ENCODE results near the gene GART. TPM values are rescaled to one million over a fixed set of nuclear protein-coding genes. Genes with fewer than 3 reads are reported as not detected.
A peak's percentile ranks its signal among the peaks of the same experiment; 100 is the strongest.
"Not testable (repeated sequence)": the region's sequence is repeated elsewhere in the genome, so short reads cannot be mapped to it uniquely, and the experiment has no call there.

The GART gene
- total and polyA plus RNA-seq, 4 donors, result 15.3 to 58.7 (median 46.9) TPM

- no peak overlapping the region for H3K4me3 ChIP-seq
- no peak overlapping the region for H3K27ac ChIP-seq (ENCODE audit: low read depth in 1 of 2, low read length in 1 of 2)
- TF ChIP-seq, protein P1, sequence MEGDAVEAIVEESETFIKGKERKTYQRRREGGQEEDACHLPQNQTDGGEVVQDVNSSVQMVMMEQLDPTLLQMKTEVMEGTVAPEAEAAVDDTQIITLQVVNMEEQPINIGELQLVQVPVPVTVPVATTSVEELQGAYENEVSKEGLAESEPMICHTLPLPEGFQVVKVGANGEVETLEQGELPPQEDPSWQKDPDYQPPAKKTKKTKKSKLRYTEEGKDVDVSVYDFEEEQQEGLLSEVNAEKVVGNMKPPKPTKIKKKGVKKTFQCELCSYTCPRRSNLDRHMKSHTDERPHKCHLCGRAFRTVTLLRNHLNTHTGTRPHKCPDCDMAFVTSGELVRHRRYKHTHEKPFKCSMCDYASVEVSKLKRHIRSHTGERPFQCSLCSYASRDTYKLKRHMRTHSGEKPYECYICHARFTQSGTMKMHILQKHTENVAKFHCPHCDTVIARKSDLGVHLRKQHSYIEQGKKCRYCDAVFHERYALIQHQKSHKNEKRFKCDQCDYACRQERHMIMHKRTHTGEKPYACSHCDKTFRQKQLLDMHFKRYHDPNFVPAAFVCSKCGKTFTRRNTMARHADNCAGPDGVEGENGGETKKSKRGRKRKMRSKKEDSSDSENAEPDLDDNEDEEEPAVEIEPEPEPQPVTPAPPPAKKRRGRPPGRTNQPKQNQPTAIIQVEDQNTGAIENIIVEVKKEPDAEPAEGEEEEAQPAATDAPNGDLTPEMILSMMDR (IDR thresholded peaks at IDR 0.05; ENCODE audit: control extremely low read depth, extremely low read depth), result no peak
- ATAC-seq (ENCODE audit: insufficient read depth, low FRiP score) (no peak), DNase-seq (no peak)
- no peak overlapping the region for H3K9ac ChIP-seq (ENCODE audit: insufficient read depth in 1 of 2, low read length in 2 of 2)
- no peaks in the 10 kb centered on the region for H3K27me3 ChIP-seq (ENCODE audit: control insufficient read depth in 3 of 3, insufficient read depth in 3 of 3, low read length in 2 of 3)
- no peaks in the 10 kb centered on the region for H3K9me3 ChIP-seq (ENCODE audit: control insufficient read depth in 4 of 4, insufficient read depth in 3 of 4, low read length in 3 of 4)
- 55 to 92% methylated on average over 2 of the region's 2 CpGs for WGBS, 2 donors
- H3K36me3 ChIP-seq (ENCODE audit: control insufficient read depth in 4 of 4, insufficient read depth in 4 of 4, low read length in 4 of 4), result peaks cover 9 to 52% (median 23%) of the 10 kb centered on the region in 4 donors
- no peaks in the 10 kb centered on the region for H3K4me1 ChIP-seq (ENCODE audit: control insufficient read depth in 5 of 5, insufficient read depth in 5 of 5, low read length in 5 of 5)
Measured at GRCh38 chr21:33578214-33578613, 36.3 kb upstream of the GART start.

GRCh38 chr21:33576741-33577141 lies 34.8 kb upstream of the GART start:
- H3K9me3 ChIP-seq (ENCODE audit: control insufficient read depth in 4 of 4, insufficient read depth in 3 of 4, low read length in 3 of 4); ATAC-seq (ENCODE audit: insufficient read depth, low FRiP score); H3K27me3 ChIP-seq (ENCODE audit: control insufficient read depth in 3 of 3, insufficient read depth in 3 of 3, low read length in 2 of 3); H3K27ac ChIP-seq (ENCODE audit: low read depth in 1 of 2, low read length in 1 of 2); H3K9ac ChIP-seq (ENCODE audit: insufficient read depth in 1 of 2, low read length in 2 of 2); H3K4me3 ChIP-seq; H3K4me1 ChIP-seq (ENCODE audit: control insufficient read depth in 5 of 5, insufficient read depth in 5 of 5, low read length in 5 of 5); DNase-seq: not testable (repeated sequence)
- 23 to 27% methylated on average over 2 of the region's 2 CpGs for WGBS, 2 donors
- H3K36me3 ChIP-seq (ENCODE audit: control insufficient read depth in 4 of 4, insufficient read depth in 4 of 4, low read length in 4 of 4), result peaks cover 9 to 63% (median 27%) of the 10 kb centered on the region in 4 donors

DNA sequence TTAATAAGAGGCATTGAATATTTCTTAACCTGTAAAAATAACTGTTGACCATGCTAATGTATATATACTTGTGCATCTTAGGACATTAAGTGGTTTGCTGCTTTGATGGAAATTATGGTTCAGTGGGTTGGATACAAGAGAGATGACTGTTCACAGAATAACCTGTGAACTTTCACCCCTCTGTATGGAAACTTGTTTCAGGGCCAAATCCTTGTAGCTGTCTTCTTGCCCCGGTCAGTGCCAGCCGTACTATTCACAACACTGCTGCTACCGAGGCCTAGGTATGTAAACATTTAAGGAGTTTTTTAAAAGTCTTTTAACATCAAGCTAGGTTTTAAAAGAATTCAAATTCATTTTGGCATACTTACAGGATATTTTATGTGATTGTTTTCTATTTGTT lies 30.4 kb upstream of the GART start:
- Histone ChIP-seq H3K9ac (ENCODE audit: insufficient read depth in 1 of 2, low read length in 2 of 2) (no peak overlapping the region), H3K4me1 (ENCODE audit: control insufficient read depth in 5 of 5, insufficient read depth in 5 of 5, low read length in 5 of 5) (peaks cover 0 to 2% (median 0%) of the 10 kb centered on the region in 5 donors), H3K27me3 (ENCODE audit: control insufficient read depth in 3 of 3, insufficient read depth in 3 of 3, low read length in 2 of 3) (no peaks in the 10 kb centered on the region), H3K36me3 (ENCODE audit: control insufficient read depth in 4 of 4, insufficient read depth in 4 of 4, low read length in 4 of 4) (peaks cover 19 to 67% (median 38%) of the 10 kb centered on the region in 4 donors), H3K4me3 (no peak overlapping the region), H3K27ac (ENCODE audit: low read depth in 1 of 2, low read length in 1 of 2) (no peak overlapping the region), H3K9me3 (ENCODE audit: control insufficient read depth in 4 of 4, insufficient read depth in 3 of 4, low read length in 3 of 4) (no peaks in the 10 kb centered on the region)
- DNase-seq (peak in 1 of 3 donors; percentile 4), ATAC-seq (ENCODE audit: insufficient read depth, low FRiP score) (no peak)
- TF ChIP-seq, protein P1 (IDR thresholded peaks at IDR 0.05; ENCODE audit: control extremely low read depth, extremely low read depth), result no peak
- 54 to 63% methylated on average over 3 of the region's 3 CpGs for WGBS, 2 donors

DNA sequence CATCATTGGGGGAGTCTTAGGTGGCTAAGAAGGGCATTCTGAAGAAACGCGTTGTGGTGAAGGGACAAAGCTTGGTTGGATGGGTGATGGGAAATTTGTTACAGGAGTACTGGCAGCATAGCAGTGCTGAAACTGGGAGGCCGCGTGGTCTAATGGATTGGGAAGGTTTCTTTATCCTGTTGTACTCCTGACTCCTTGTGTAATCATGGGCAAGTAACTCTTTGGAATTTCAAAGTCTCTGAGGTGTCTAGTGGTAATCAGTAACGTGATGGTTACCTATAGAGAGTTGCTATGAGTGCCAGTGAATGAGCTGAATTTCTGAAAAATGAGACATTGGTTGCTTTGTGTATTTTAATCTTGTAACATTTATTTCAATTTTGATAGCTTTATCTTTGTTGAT lies 28.1 kb upstream of the GART start:
- no peaks in the 10 kb centered on the region for H3K9me3 ChIP-seq (ENCODE audit: control insufficient read depth in 4 of 4, insufficient read depth in 3 of 4, low read length in 3 of 4)
- DNase-seq (no peak), ATAC-seq (ENCODE audit: insufficient read depth, low FRiP score) (no peak)
- TF ChIP-seq, protein P1 (IDR thresholded peaks at IDR 0.05; ENCODE audit: control extremely low read depth, extremely low read depth), result no peak
- H3K4me1 ChIP-seq (ENCODE audit: control insufficient read depth in 5 of 5, insufficient read depth in 5 of 5, low read length in 5 of 5), result peaks cover 0 to 2% (median 0%) of the 10 kb centered on the region in 5 donors
- WGBS, 2 donors, result 94 to 96% methylated on average over 5 of the region's 5 CpGs
- peaks cover 14 to 61% (median 29%) of the 10 kb centered on the region in 4 donors for H3K36me3 ChIP-seq (ENCODE audit: control insufficient read depth in 4 of 4, insufficient read depth in 4 of 4, low read length in 4 of 4)
- no peak overlapping the region for H3K4me3 ChIP-seq
- no peak overlapping the region for H3K27ac ChIP-seq (ENCODE audit: low read depth in 1 of 2, low read length in 1 of 2)
- H3K9ac ChIP-seq (ENCODE audit: insufficient read depth in 1 of 2, low read length in 2 of 2), result no peak overlapping the region
- H3K27me3 ChIP-seq (ENCODE audit: control insufficient read depth in 3 of 3, insufficient read depth in 3 of 3, low read length in 2 of 3), result no peaks in the 10 kb centered on the region

All from lung (tissue), 12 donors.